GM19023 (cell line): ENCODE data around the gene PCNX3.

ENCODE experiments used
- ATAC-seq: cut with Tn5 transposase; IDR thresholded peaks from one replicate; pipeline ENCODE4 v1.9.1; 2021; ENCODE audit warnings: mild to moderate bottlenecking, moderate library complexity; ENCODE audit not compliant: unreplicated experiment

The PCNX3 gene

GRCh38 chr11:65617990-65618751 is 2.6 kb downstream of the PCNX3 start:
- no peak for ATAC-seq

- no peak for ATAC-seq
Measured at GRCh38 chr11:65618763-65619162, 3.2 kb downstream of the PCNX3 start.

GRCh38 chr11:65619281-65619928 is 3.8 kb downstream of the PCNX3 start:
- no peak for ATAC-seq

- no peak for ATAC-seq
Measured at GRCh38 chr11:65620666-65621065, 5.1 kb downstream of the PCNX3 start.

GRCh38 chr11:65621460-65621859 is 5.9 kb downstream of the PCNX3 start:
- no peak for ATAC-seq

- no peak for ATAC-seq
Measured at GRCh38 chr11:65622011-65622410, 6.4 kb downstream of the PCNX3 start.

- ATAC-seq: no peak
Measured at GRCh38 chr11:65623177-65623576, 7.6 kb downstream of the PCNX3 start.

GRCh38 chr11:65623852-65624616 is 8.5 kb downstream of the PCNX3 start:
- no peak for ATAC-seq

GRCh38 chr11:65624931-65625627 is 9.5 kb downstream of the PCNX3 start:
- ATAC-seq: no peak

GRCh38 chr11:65625628-65626342 is 10.2 kb downstream of the PCNX3 start:
- no peak for ATAC-seq

GRCh38 chr11:65627202-65627601 is 11.6 kb downstream of the PCNX3 start:
- no peak for ATAC-seq

- no peak for ATAC-seq
Measured at GRCh38 chr11:65629579-65629978, 14.0 kb downstream of the PCNX3 start.

- ATAC-seq: no peak
Measured at GRCh38 chr11:65630215-65630614, 14.6 kb downstream of the PCNX3 start.

GRCh38 chr11:65633390-65634108 is 18.0 kb downstream of the PCNX3 start:
- ATAC-seq: no peak

- no peak for ATAC-seq
Measured at GRCh38 chr11:65634109-65634436, 18.5 kb downstream of the PCNX3 start.

- ATAC-seq: no peak
Measured at GRCh38 chr11:65634440-65634839, 18.9 kb downstream of the PCNX3 start.

- no peak for ATAC-seq
Measured at GRCh38 chr11:65634905-65635731, 19.5 kb downstream of the PCNX3 start.

- no peak for ATAC-seq
Measured at GRCh38 chr11:65636108-65637031, 20.8 kb downstream of the PCNX3 start.
